Stomach (tissue), 4 donors: ENCODE measurements around the gene USP34.

Experiments
- EP300 ChIP-seq: sonication (generic); formaldehyde crosslinking; IDR thresholded peaks from one replicate; pipeline ENCODE4 v1.6.1; 2017; ENCODE audit warnings: antibody characterized with exemption
- POLR2AphosphoS5 ChIP-seq, 3 donors: sonication (generic); formaldehyde crosslinking; IDR thresholded peaks; one replicate each; pipeline ENCODE4 v1.6.1; 2016; ENCODE audit warnings: antibody characterized with exemption in 3 of 3

- TF ChIP-seq EP300 (no peak), POLR2AphosphoS5 (IDR thresholded peaks at IDR 0.05) (no peak)
Observed at GRCh38 chr2:61167579-61167978, 303.3 kb downstream of the USP34 start.
